H1 (cell line): ENCODE data around the gene LRRC3C. TPM values are rescaled to one million over a fixed set of nuclear protein-coding genes. Genes with fewer than 3 reads are reported as not detected.

Source experiments
- CTCF ChIA-PET: fragments of 300-600 bp; sonication (Branson Sonifier 250); formaldehyde crosslinking; loops from one replicate; lab custom pipeline; 2021; ENCODE audit not compliant: partially characterized antibody; lab: Charles Lee
- POLR2A ChIA-PET: fragments of 300-600 bp; sonication (Branson Sonifier 250); formaldehyde crosslinking; loops from one replicate; lab custom pipeline; 2021; ENCODE audit warnings: inconsistent platforms; ENCODE audit not compliant: partially characterized antibody; lab: Charles Lee
- DNase-seq, 2 experiments: peaks; one replicate each; pipeline versions ENCODE4 v3.0.0 to v3.0.0-alpha.2; 2010 to 2022; ENCODE audit warnings: low spot score in 2 of 2, low read depth in 1 of 2, mixed read lengths in 1 of 2
- FAIRE-seq: peaks from 2 replicates; lab custom pipeline; 2011; peaks lifted over from hg19 to GRCh38; lab: Jason Lieb, UNC
- H2AFZ ChIP-seq: 2 replicates; pipeline ENCODE4 v1.8.1; 2012; ENCODE audit warnings: low read length, inconsistent platforms
- H2AK5ac ChIP-seq: 2 replicates; pipeline ENCODE4 v1.6.1; 2013; ENCODE audit warnings: low read depth, low read length
- H2BK120ac ChIP-seq: replicated peaks from 2 replicates; pipeline ENCODE3; 2013; ENCODE audit warnings: low read depth, low read length, inconsistent platforms
- H2BK12ac ChIP-seq: 2 replicates; pipeline ENCODE4 v1.6.1; 2013; ENCODE audit warnings: low read depth, low read length
- H2BK15ac ChIP-seq: 2 replicates; pipeline ENCODE4 v1.6.1; 2013; ENCODE audit warnings: low read length
- H2BK20ac ChIP-seq: 2 replicates; pipeline ENCODE4 v1.6.1; 2013; ENCODE audit warnings: low read length
- H2BK5ac ChIP-seq: 2 replicates; pipeline ENCODE4 v1.6.1; 2013; ENCODE audit warnings: low read depth, low read length
- H3K14ac ChIP-seq: 2 replicates; pipeline ENCODE4 v1.6.1; 2013; ENCODE audit warnings: inconsistent platforms; ENCODE audit not compliant: insufficient read length
- H3K18ac ChIP-seq: 2 replicates; pipeline ENCODE4 v1.6.1; 2013; ENCODE audit warnings: low read length; ENCODE audit errors: extremely low read depth
- H3K23ac ChIP-seq: 2 replicates; pipeline ENCODE4 v1.6.1; 2013; ENCODE audit warnings: inconsistent platforms; ENCODE audit not compliant: insufficient read length
- H3K23me2 ChIP-seq: 2 replicates; pipeline ENCODE4 v1.6.1; 2013; ENCODE audit warnings: low read depth, low read length
- H3K27ac ChIP-seq: 2 replicates; pipeline ENCODE4 v1.6.1; 2011; ENCODE audit warnings: low read depth, low read length, inconsistent platforms
- H3K27me3 ChIP-seq, 4 experiments: replicated peaks in 1 of 4; 1 replicate in 1 of 4; 2 replicates in 3 of 4; pipeline versions ENCODE4 v1.6.1 to v1.8.1; 2011 to 2013; ENCODE audit warnings: low read length in 3 of 4, mild to moderate bottlenecking in 3 of 4, inconsistent platforms in 2 of 4, mixed read lengths in 2 of 4, moderate library complexity in 1 of 4; ENCODE audit not compliant: control insufficient read depth in 3 of 4, insufficient read depth in 3 of 4; ENCODE audit errors: extremely low read depth in 1 of 4
- H3K36me3 ChIP-seq, 4 experiments: 2 replicates each; pipeline versions ENCODE4 v1.6.1 to v1.8.1; 2011 to 2013; ENCODE audit warnings: mild to moderate bottlenecking in 4 of 4, low read length in 3 of 4, moderate library complexity in 2 of 4, control low read depth in 1 of 4, inconsistent platforms in 1 of 4; ENCODE audit not compliant: insufficient read depth in 4 of 4, control insufficient read depth in 2 of 4
- H3K4ac ChIP-seq: replicated peaks from 2 replicates; pipeline ENCODE3; 2013; ENCODE audit warnings: low read length, low read depth, mixed read lengths, inconsistent platforms; ENCODE audit not compliant: insufficient read length
- H3K4me1 ChIP-seq, 4 experiments: replicated peaks in 1 of 4; 1 replicate in 1 of 4; 2 replicates in 3 of 4; pipeline versions ENCODE4 v1.6.1 to v1.8.1; 2011 to 2013; ENCODE audit warnings: low read length in 3 of 4, inconsistent platforms in 2 of 4, mixed read lengths in 1 of 4; ENCODE audit not compliant: insufficient read depth in 4 of 4, control insufficient read depth in 3 of 4
- H3K4me2 ChIP-seq, 2 experiments: 2 replicates each; pipeline versions ENCODE4 v1.6.1 to v1.8.1; 2011 to 2013; ENCODE audit warnings: low read depth in 2 of 2, low read length in 2 of 2, control low read depth in 1 of 2, inconsistent platforms in 1 of 2, mild to moderate bottlenecking in 1 of 2; ENCODE audit not compliant: insufficient read depth in 1 of 2
- H3K4me3 ChIP-seq, 4 experiments: fragments of 200-600, 300-600 bp in 1 of 4; sonication (generic), shearing (Covaris generic), sonication (Bioruptor Twin) in 1 of 4; 2 replicates each; pipeline versions ENCODE4 v1.5.1 to v1.8.1; 2011 to 2016; ENCODE audit warnings: low read length in 4 of 4, low read depth in 3 of 4, control low read depth in 2 of 4, inconsistent platforms in 2 of 4, mild to moderate bottlenecking in 2 of 4, mixed read lengths in 1 of 4, moderate library complexity in 1 of 4; ENCODE audit not compliant: insufficient read depth in 2 of 4; ENCODE audit errors: extremely low read depth in 1 of 4
- H3K56ac ChIP-seq: replicated peaks from 2 replicates; pipeline ENCODE3; 2013; ENCODE audit warnings: low read depth, mild to moderate bottlenecking, mixed read lengths, low read length, inconsistent platforms; ENCODE audit not compliant: insufficient read length
- H3K79me1 ChIP-seq: 2 replicates; pipeline ENCODE4 v1.6.1; 2013; ENCODE audit warnings: low read depth, low read length, control low read depth
- H3K79me2 ChIP-seq, 2 experiments: 2 replicates each; pipeline versions ENCODE4 v1.6.1 to v1.8.1; 2012 to 2013; ENCODE audit warnings: low read length in 2 of 2, mild to moderate bottlenecking in 2 of 2, inconsistent platforms in 1 of 2; ENCODE audit not compliant: insufficient read depth in 2 of 2, control insufficient read depth in 1 of 2
- H3K9ac ChIP-seq, 4 experiments: replicated peaks in 1 of 4; 1 replicate in 1 of 4; 2 replicates in 3 of 4; pipeline versions ENCODE4 v1.6.1 to v1.8.1; 2011 to 2013; ENCODE audit warnings: low read depth in 3 of 4, low read length in 3 of 4, control low read depth in 2 of 4, mild to moderate bottlenecking in 2 of 4, moderate library complexity in 2 of 4, inconsistent platforms in 1 of 4; ENCODE audit errors: extremely low read depth in 1 of 4
- H3K9me3 ChIP-seq, 2 experiments: 2 replicates each; pipeline versions ENCODE4 v1.6.1 to v1.8.1; 2012 to 2013; ENCODE audit warnings: mild to moderate bottlenecking in 2 of 2, moderate library complexity in 2 of 2, control low read depth in 1 of 2, inconsistent platforms in 1 of 2, low read depth in 1 of 2, low read length in 1 of 2, mixed read lengths in 1 of 2; ENCODE audit not compliant: insufficient read depth in 2 of 2
- H4K20me1 ChIP-seq, 2 experiments: replicated peaks in 1 of 2; 2 replicates each; pipeline versions ENCODE3 to v1.8.1; 2011 to 2013; ENCODE audit warnings: inconsistent platforms in 2 of 2, low read length in 2 of 2, mild to moderate bottlenecking in 1 of 2; ENCODE audit not compliant: insufficient read depth in 2 of 2, control insufficient read depth in 1 of 2
- H4K5ac ChIP-seq: 2 replicates; pipeline ENCODE4 v1.6.1; 2013; ENCODE audit warnings: low read length, low read depth, mixed read lengths, inconsistent platforms; ENCODE audit not compliant: insufficient read length
- H4K8ac ChIP-seq: 2 replicates; pipeline ENCODE4 v1.8.0; 2013; ENCODE audit warnings: mild to moderate bottlenecking, moderate library complexity, low read length, inconsistent platforms; ENCODE audit not compliant: insufficient read depth; ENCODE audit errors: extremely low read depth
- H4K91ac ChIP-seq: replicated peaks from 2 replicates; pipeline ENCODE3; 2013; ENCODE audit warnings: low read length, mixed read lengths, inconsistent platforms; ENCODE audit not compliant: insufficient read length
- ATF2 ChIP-seq: IDR thresholded peaks from 2 replicates; pipeline ENCODE4 v1.6.1; 2012; ENCODE audit warnings: low read length, inconsistent platforms
- EZH2 ChIP-seq: fragments of 200-600 bp; sonication (generic); IDR thresholded peaks from 2 replicates; pipeline ENCODE4 v1.7.1; 2012; ENCODE audit warnings: low read depth, mild to moderate bottlenecking, moderate library complexity, low read length, inconsistent platforms; ENCODE audit not compliant: severe bottlenecking
- FOSL1 ChIP-seq: IDR thresholded peaks from 2 replicates; pipeline ENCODE4 v1.6.1; 2011; ENCODE audit warnings: mild to moderate bottlenecking, low read depth, low read length, moderate library complexity; ENCODE audit not compliant: insufficient read depth
- HDAC2 ChIP-seq, 2 experiments: fragments of 300-600 bp in 1 of 2; sonication (generic) in 1 of 2; IDR thresholded peaks; 2 replicates each; pipeline ENCODE4 v1.6.1; 2011 to 2012; ENCODE audit warnings: low read depth in 2 of 2, low read length in 2 of 2, mild to moderate bottlenecking in 2 of 2, moderate library complexity in 2 of 2, borderline replicate concordance in 1 of 2, inconsistent platforms in 1 of 2
- KDM1A ChIP-seq: fragments of 200-600, 300-600 bp; sonication (generic); IDR thresholded peaks from 2 replicates; pipeline ENCODE4 v1.7.1; 2016; ENCODE audit warnings: mild to moderate bottlenecking, low read length, borderline replicate concordance
- KDM5A ChIP-seq: fragments of 200-600 bp; IDR thresholded peaks from 2 replicates; pipeline ENCODE4 v1.7.1; 2012; ENCODE audit warnings: mild to moderate bottlenecking, low read length, inconsistent platforms, mixed read lengths
- PHF8 ChIP-seq: fragments of 200-600 bp; sonication (generic); conservative IDR thresholded peaks from 2 replicates; pipeline ENCODE4 v1.7.1; 2012; ENCODE audit warnings: low read depth, mild to moderate bottlenecking, inconsistent platforms, low read length, moderate library complexity
- POLR2A ChIP-seq, 2 experiments: IDR thresholded peaks; 1 replicate in 1 of 2; 2 replicates in 1 of 2; pipeline ENCODE4 v1.6.1; 2011; ENCODE audit warnings: low read depth in 2 of 2, low read length in 2 of 2, mild to moderate bottlenecking in 2 of 2; ENCODE audit errors: control extremely low read depth in 1 of 2
- SP4 ChIP-seq: IDR thresholded peaks from 2 replicates; pipeline ENCODE4 v1.6.1; 2012; ENCODE audit warnings: low read length, inconsistent platforms
- TAF1 ChIP-seq: IDR thresholded peaks from 2 replicates; pipeline ENCODE4 v1.6.1; 2011; ENCODE audit warnings: mild to moderate bottlenecking, low read depth, low read length
- TAF7 ChIP-seq: optimal IDR thresholded peaks from 2 replicates; pipeline ENCODE3; 2011; ENCODE audit warnings: low read depth, mild to moderate bottlenecking, inconsistent platforms, low read length, moderate library complexity, borderline replicate concordance
- WGBS, 2 experiments: shearing (Covaris generic) in 1 of 2; methylation state at CpG; one replicate each; pipeline versions ENCODE4 v1.1.6 to v1.1.7; 2013 to 2015; ENCODE audit warnings: low lambda C conversion rate in 2 of 2, mixed read lengths in 2 of 2, inconsistent platforms in 1 of 2, low coverage in 1 of 2, missing lambda C conversion rate in 1 of 2; ENCODE audit not compliant: insufficient replicate concordance in 2 of 2, insufficient coverage in 1 of 2, insufficient read length in 1 of 2; ENCODE audit errors: extremely low coverage in 1 of 2, missing lambda C conversion rate in 1 of 2; 5-methylcytosine and 5-hydroxymethylcytosine counted together
- polyA plus RNA-seq, 7 experiments: library from polyadenylated mRNA; depleted of rRNA in 3 of 7; stranded (reverse) in 5 of 7; unstranded in 2 of 7; fragments of >200 nt in 5 of 7; fragments of 200-250 nt in 2 of 7; gene quantifications; 1 replicate in 5 of 7; 2 replicates in 1 of 7; 4 replicates in 1 of 7; pipeline versions ENCODE4 v1.2.1 to v1.2.3, GENCODE V29; 2011 to 2013; ENCODE audit warnings: missing spikeins in 2 of 7, mixed read lengths in 2 of 7
- total RNA-seq: library from RNA; stranded (reverse); fragmentation: NEBNext Ultra II Directional; extraction: Animal tissue kit (Norgen Biotek cat#: 25700); gene quantifications from 2 replicates; pipeline ENCODE4 v1.2.1, GENCODE V29; 2021

LRRC3C gene
- total and polyA plus RNA-seq, 2 of the 8 experiments (the other 6 are each of a cell fraction or from before 2014, with no cell fraction given), result not detected

GRCh38 chr17:39937447-39937846 is 9.9 kb downstream of the LRRC3C start:
- DNase-seq (no peak), FAIRE-seq (no peak)
- TF ChIP-seq TAF1 (no peak), POLR2A (IDR thresholded peaks at IDR 0.05; ENCODE audit: control extremely low read depth in 1 of 2, low read depth in 2 of 2, low read length in 2 of 2) (no peak), KDM1A (no peak), ATF2 (no peak), TAF7 (no peak), PHF8 (no peak), SP4 (no peak), KDM5A (no peak), HDAC2 (IDR thresholded peaks at IDR 0.05; ENCODE audit: borderline replicate concordance in 1 of 2, low read depth in 2 of 2, low read length in 2 of 2) (no peak), EZH2 (no peak), FOSL1 (no peak)
- H4K20me1 ChIP-seq, result no peaks in the 10 kb centered on the region
- no peaks in the 10 kb centered on the region for H3K79me1 ChIP-seq
- no peaks in the 10 kb centered on the region; a peak in 1 of 7 replicates for H3K27me3 ChIP-seq
- H2BK12ac ChIP-seq, result no peak overlapping the region
- CTCF ChIA-PET, result interaction anchor here (1.2 to 4.1 kb wide), 3 partner anchors 10 to 60 kb away, joined by 3 to 16 read pairs (median 9); no protein-coding TSS in a partner anchor
- H3K14ac ChIP-seq, result no peak overlapping the region
- no peak overlapping the region for H3K27ac ChIP-seq
- no peak overlapping the region for H2AFZ ChIP-seq
- H3K4me1 ChIP-seq, result peaks cover 0 to 7% (median 4%) of the 10 kb centered on the region in 4 experiments; a peak in 5 of 7 replicates
- H3K79me2 ChIP-seq, result no peaks in the 10 kb centered on the region
- no peaks in the 10 kb centered on the region for H3K36me3 ChIP-seq
- no peak overlapping the region for H4K91ac ChIP-seq
- H3K23me2 ChIP-seq, result 0 out of 2 replicates have a peak, but pooled peaks cover 2% of the 10 kb centered on the region
- H3K9ac ChIP-seq, result no peak overlapping the region
- H4K5ac ChIP-seq, result no peak overlapping the region
- no peak overlapping the region for H3K23ac ChIP-seq
- no peak overlapping the region for H2BK15ac ChIP-seq
- no peak overlapping the region for H4K8ac ChIP-seq
- 89% methylated on average over 3 of the region's 3 CpGs; no CpG with 5 or more reads in 1 of the 2 experiments for WGBS, 2 experiments
- H2BK5ac ChIP-seq, result no peak overlapping the region
- H2BK20ac ChIP-seq, result no peak overlapping the region
- H2BK120ac ChIP-seq, result no peak overlapping the region
- no peak overlapping the region for H3K4me3 ChIP-seq
- H3K4me2 ChIP-seq, result no peak overlapping the region
- no peak overlapping the region for H3K56ac ChIP-seq
- no peaks in the 10 kb centered on the region for H3K9me3 ChIP-seq
- H3K4ac ChIP-seq, result no peak overlapping the region
- no peak overlapping the region for H3K18ac ChIP-seq
- POLR2A ChIA-PET, result interaction anchor here (3.1 kb wide), 1 partner anchor 11 kb away, joined by 10 read pairs; the partner anchor contains the start of genes LRRC3C and ORMDL3
- no peak overlapping the region for H2AK5ac ChIP-seq
